Spleen (tissue), 13 donors: ENCODE data around the gene C1QBP. TPM values are rescaled to one million over a fixed set of nuclear protein-coding genes. Genes with fewer than 3 reads are reported as not detected.

Experiments used
- DNase-seq: peaks from one replicate; pipeline ENCODE4 v3.0.0-alpha.2; 2020
- H3K27ac ChIP-seq, 8 donors: fragments of 200-600 bp; sonication (generic) in 7 of 8; 1 replicate in 4 of 8; 2 replicates in 4 of 8; pipeline versions ENCODE4 v1.5.0 to v1.8.0; 2016 to 2021; ENCODE audit warnings: inconsistent platforms in 4 of 8, mild to moderate bottlenecking in 4 of 8, moderate library complexity in 1 of 8
- H3K27me3 ChIP-seq, 7 donors: fragments of 200-600 bp; sonication (generic) in 6 of 7; replicated peaks in 1 of 7; 1 replicate in 4 of 7; 2 replicates in 3 of 7; pipeline versions ENCODE4 v1.5.0 to v1.8.0; 2016 to 2021; ENCODE audit warnings: inconsistent platforms in 3 of 7, mild to moderate bottlenecking in 1 of 7
- H3K36me3 ChIP-seq, 6 donors: fragments of 200-600 bp; sonication (generic) in 5 of 6; 1 replicate in 4 of 6; 2 replicates in 2 of 6; pipeline versions ENCODE4 v1.5.0 to v1.8.0; 2016 to 2021; ENCODE audit warnings: inconsistent platforms in 2 of 6
- H3K4me1 ChIP-seq, 6 donors: fragments of 200-600 bp; sonication (generic) in 5 of 6; 1 replicate in 3 of 6; 2 replicates in 3 of 6; pipeline versions ENCODE4 v1.5.0 to v1.8.0; 2016 to 2021; ENCODE audit warnings: inconsistent platforms in 3 of 6
- H3K4me3 ChIP-seq, 8 donors: fragments of 200-600 bp; sonication (generic) in 7 of 8; 1 replicate in 4 of 8; 2 replicates in 4 of 8; pipeline versions ENCODE4 v1.5.0 to v1.8.0; 2016 to 2021; ENCODE audit warnings: inconsistent platforms in 4 of 8, mild to moderate bottlenecking in 4 of 8, moderate library complexity in 2 of 8
- H3K9me3 ChIP-seq, 8 donors: fragments of 200-600 bp; sonication (generic) in 7 of 8; 1 replicate in 4 of 8; 2 replicates in 4 of 8; pipeline versions ENCODE4 v1.5.0 to v1.8.0; 2016 to 2021; ENCODE audit warnings: inconsistent platforms in 4 of 8
- POLR2A ChIP-seq, 3 donors: fragments of 450-650 bp; IDR thresholded peaks; one replicate each; pipeline ENCODE4 v1.5.1; 2017; ENCODE audit warnings: antibody characterized with exemption in 3 of 3, mild to moderate bottlenecking in 1 of 3
- POLR2AphosphoS5 ChIP-seq, 3 donors: sonication (generic); formaldehyde crosslinking; IDR thresholded peaks; one replicate each; pipeline ENCODE4 v1.5.1; 2017; ENCODE audit warnings: antibody characterized with exemption in 3 of 3
- WGBS, 5 donors: extraction: QIAGEN DNeasy Blood & Tissue Kit in 3 of 5; methylation state at CpG; one replicate each; pipeline versions ENCODE4 v1.1.5 to v1.1.7; 2013 to 2018; 5-methylcytosine and 5-hydroxymethylcytosine counted together
- intact Hi-C: fragments of 100-400 bp; cut with DNase I; formaldehyde crosslinking; loops from one replicate; pipeline ENCODE4 v1.15.0; 2023; ENCODE audit warnings: low total_unique reads
- long read RNA-seq, 2 donors: transcript quantifications; one replicate each; lab custom pipeline, GENCODE V29; 2026
- polyA plus RNA-seq, 3 donors: library from polyadenylated mRNA; stranded (reverse); fragments of 200-250 nt; gene quantifications; one replicate each; pipeline ENCODE4 v1.2.1, GENCODE V29; 2013
- total RNA-seq, 7 donors: library from RNA; depleted of rRNA in 3 of 7; stranded (reverse); fragments of >200 nt in 3 of 7; fragmentation: NEBNext Ultra II Directional in 4 of 7; extraction: Animal tissue kit (Norgen Biotek cat#: 25700) in 4 of 7; gene quantifications; one replicate each; pipeline versions ENCODE4 v1.1.0 to v1.2.1, GENCODE V29; 2016 to 2021
- TF ChIP-seq, protein P1 (sequence below), 11 experiments: fragments of 200-600 bp in 7 of 11; fragments of 450-650 bp in 4 of 11; sonication (generic) in 4 of 11; IDR thresholded peaks in 8 of 11; conservative IDR thresholded peaks in 3 of 11; 1 replicate in 7 of 11; 2 replicates in 4 of 11; pipeline versions ENCODE4 v1.4.0 to v1.8.0; 2016 to 2021; ENCODE audit warnings: antibody characterized with exemption in 11 of 11, inconsistent platforms in 4 of 11, mild to moderate bottlenecking in 1 of 11
- donor health status: healthy with polysubstance abuse.
- donor health status: DM: no; HTN: no; CAD: no; lungs with moderate emphysema.
- donor health status: DM: no; HTN: no; CAD: no.
- donor health status: Bipolar disorder and iron deficiency.
- donor health status: healthy.
- donor health status: DM: no; HTN: no; CAD: no.
- donor health status: DM: yes; HTN: yes; CAD: no.

Gene C1QBP, protein sequence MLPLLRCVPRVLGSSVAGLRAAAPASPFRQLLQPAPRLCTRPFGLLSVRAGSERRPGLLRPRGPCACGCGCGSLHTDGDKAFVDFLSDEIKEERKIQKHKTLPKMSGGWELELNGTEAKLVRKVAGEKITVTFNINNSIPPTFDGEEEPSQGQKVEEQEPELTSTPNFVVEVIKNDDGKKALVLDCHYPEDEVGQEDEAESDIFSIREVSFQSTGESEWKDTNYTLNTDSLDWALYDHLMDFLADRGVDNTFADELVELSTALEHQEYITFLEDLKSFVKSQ
- total RNA-seq (100 to 1,000 TPM in 1 of 7 donors, 10 to 100 TPM in 6; 63.9 to 111 (median 82.2) TPM), polyA plus RNA-seq (100 to 1,000 TPM; 157 to 188 (median 166) TPM)
- long read RNA-seq, donor 1, transcript C1QBP-201 (6 exons, 1,169 nt): major isoform, 54 of 89 reads
- long read RNA-seq, donor 1, partial matches to known transcripts: 32 of 89 reads
- long read RNA-seq, donor 1, other reads (novel, unspliced or antisense): 0 of 89 reads
- long read RNA-seq, donor 2, transcript C1QBP-201 (6 exons, 1,169 nt): major isoform, 69 of 81 reads
- long read RNA-seq, donor 2, partial matches to known transcripts: 11 of 81 reads
- long read RNA-seq, donor 2, other reads (novel, unspliced or antisense): 0 of 81 reads

DNA sequence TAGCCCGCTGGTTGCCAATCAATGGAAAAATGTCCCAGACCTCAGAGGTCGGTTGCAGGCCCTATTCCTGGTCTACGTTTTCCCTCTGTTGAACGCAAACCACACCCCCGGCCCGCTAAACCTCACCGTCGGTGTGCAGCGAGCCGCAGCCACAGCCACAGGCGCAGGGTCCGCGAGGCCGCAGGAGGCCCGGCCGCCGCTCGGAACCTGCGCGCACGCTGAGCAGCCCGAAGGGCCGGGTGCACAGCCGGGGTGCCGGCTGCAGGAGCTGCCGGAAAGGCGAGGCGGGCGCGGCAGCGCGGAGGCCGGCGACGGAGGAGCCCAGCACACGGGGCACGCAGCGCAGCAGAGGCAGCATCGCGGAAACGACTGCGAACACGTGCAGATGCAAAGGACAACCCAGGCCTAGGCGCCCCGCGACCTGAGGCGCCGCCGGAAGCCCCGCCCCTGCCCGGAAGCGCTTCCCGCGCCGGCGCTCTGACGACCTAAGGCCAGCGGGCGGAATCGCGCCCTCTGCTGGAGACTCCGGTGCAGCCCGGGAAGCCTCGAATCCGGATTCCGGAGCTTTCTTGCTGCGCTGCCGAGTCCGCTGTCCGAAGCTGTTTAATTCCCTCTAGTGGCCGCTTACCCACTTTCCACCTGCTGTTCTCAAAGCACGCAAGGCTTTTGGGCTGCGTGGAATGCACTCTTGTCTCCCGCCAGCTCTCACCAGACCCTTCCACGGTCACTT lies at the start of gene C1QBP:
Gene C1QBP, minus strand, starts transcription at position 440 of the 730 bp plus-strand sequence. Its CDS starts 82 bp downstream, at position 358.
- no peaks in the 10 kb centered on the region for H3K27me3 ChIP-seq
- peak within 1 kb of the TSS; percentile 78 to 89 (median 84) for H3K27ac ChIP-seq
- peak; percentile 97 for DNase-seq
- H3K9me3 ChIP-seq: no peaks in the 10 kb centered on the region
- H3K4me1 ChIP-seq: peaks cover 21 to 47% (median 36%) of the 10 kb centered on the region in 6 donors
- TF ChIP-seq, protein P1, sequence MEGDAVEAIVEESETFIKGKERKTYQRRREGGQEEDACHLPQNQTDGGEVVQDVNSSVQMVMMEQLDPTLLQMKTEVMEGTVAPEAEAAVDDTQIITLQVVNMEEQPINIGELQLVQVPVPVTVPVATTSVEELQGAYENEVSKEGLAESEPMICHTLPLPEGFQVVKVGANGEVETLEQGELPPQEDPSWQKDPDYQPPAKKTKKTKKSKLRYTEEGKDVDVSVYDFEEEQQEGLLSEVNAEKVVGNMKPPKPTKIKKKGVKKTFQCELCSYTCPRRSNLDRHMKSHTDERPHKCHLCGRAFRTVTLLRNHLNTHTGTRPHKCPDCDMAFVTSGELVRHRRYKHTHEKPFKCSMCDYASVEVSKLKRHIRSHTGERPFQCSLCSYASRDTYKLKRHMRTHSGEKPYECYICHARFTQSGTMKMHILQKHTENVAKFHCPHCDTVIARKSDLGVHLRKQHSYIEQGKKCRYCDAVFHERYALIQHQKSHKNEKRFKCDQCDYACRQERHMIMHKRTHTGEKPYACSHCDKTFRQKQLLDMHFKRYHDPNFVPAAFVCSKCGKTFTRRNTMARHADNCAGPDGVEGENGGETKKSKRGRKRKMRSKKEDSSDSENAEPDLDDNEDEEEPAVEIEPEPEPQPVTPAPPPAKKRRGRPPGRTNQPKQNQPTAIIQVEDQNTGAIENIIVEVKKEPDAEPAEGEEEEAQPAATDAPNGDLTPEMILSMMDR (IDR thresholded peaks at IDR 0.05 in 8 of 11, conservative IDR thresholded peaks at IDR 0.05 in 3 of 11): peak; percentile 97 to 100 (median 99)
- TF ChIP-seq POLR2A (IDR thresholded peaks at IDR 0.05) (peak in 1 of 3 donors; percentile 17), POLR2AphosphoS5 (IDR thresholded peaks at IDR 0.05) (peak; percentile 81 to 94 (median 90))
- H3K4me3 ChIP-seq: peak within 1 kb of the TSS; percentile 87 to 100 (median 94)
- peaks cover 0 to 71% (median 35%) of the 10 kb centered on the region in 6 donors for H3K36me3 ChIP-seq
- intact Hi-C loops: loop anchor here (10.0 kb wide), 1 partner anchor 184 kb away; no protein-coding TSS in a partner anchor
- 0 to 1% (median 0%) methylated on average over 16 to 75 of the region's 75 CpGs for WGBS, 5 donors

DNA sequence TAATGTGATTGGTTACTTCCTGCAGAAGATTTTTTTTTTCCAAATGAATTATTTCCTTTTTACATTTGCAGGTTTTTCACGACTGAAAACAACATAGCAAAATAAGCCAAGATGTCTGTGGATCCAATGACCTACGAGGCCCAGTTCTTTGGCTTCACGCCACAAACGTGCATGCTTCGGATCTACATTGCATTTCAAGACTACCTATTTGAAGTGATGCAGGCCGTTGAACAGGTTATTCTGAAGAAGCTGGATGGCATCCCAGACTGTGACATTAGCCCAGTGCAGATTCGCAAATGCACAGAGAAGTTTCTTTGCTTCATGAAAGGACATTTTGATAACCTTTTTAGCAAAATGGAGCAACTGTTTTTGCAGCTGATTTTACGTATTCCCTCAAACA lies 49.8 kb upstream of the C1QBP start:
- Histone ChIP-seq H3K36me3 (peaks cover 3 to 43% (median 34%) of the 10 kb centered on the region in 6 donors), H3K27ac (no peak overlapping the region), H3K4me1 (peaks cover 21 to 47% (median 38%) of the 10 kb centered on the region in 6 donors), H3K4me3 (no peak overlapping the region), H3K9me3 (no peaks in the 10 kb centered on the region), H3K27me3 (no peaks in the 10 kb centered on the region)
- TF ChIP-seq, protein P1 (IDR thresholded peaks at IDR 0.05 in 8 of 11, conservative IDR thresholded peaks at IDR 0.05 in 3 of 11): no peak
- no peak for TF ChIP-seq POLR2A (IDR thresholded peaks at IDR 0.05)
- no peak for TF ChIP-seq POLR2AphosphoS5 (IDR thresholded peaks at IDR 0.05)
- 84 to 91% (median 87%) methylated on average over 8 of the region's 8 CpGs for WGBS, 5 donors
- no peak for DNase-seq
- intact Hi-C loops: no loop called here

DNA sequence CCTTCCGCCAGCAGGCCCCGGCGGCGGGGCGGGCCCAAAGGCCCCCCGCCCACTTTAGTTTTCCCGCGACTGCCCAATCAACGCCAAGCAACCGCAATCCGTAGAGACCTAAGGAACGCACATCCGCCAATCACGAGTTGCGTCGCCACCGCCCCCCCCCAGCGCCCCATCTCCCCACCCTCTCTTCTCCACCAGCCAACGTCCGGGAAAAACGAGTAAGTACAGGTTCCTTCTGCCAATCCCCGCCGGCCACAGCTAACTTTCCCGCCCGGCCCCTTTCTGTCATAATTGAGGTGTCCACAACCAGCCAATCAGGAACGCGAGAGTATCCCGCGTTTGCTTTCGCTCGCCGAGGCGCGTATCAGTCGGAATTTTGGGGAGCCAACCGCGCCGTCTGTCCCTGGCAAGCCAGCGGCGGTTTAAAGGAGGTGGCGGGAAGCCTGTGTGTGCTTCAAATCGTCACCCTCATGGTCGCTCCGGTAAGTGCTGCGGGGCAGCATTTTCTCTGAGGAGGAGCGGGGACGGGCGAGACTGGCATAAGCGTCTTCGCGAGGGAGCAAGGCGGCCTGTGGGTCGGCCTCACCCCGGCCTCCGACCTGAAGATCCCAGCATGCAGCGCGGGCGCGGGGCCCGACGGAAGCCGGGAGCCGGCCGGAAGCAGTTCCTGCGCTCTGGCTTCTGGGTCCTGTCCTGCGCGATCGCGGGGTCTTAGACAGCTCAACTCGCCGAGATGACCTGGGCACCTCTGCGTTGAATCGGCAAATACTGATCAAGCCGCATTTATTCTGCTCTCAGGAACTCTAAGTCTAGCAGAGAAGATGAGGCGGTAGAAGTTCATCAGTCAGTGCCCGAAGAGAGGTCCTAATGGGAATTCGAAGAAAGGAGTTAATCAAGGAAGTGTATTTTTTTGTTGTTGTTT lies 47.5 kb upstream of the C1QBP start, which contains the start of gene MIS12:
Gene MIS12, plus strand, starts transcription at position 361 of the 919 bp plus-strand sequence. CDS start 2,297 bp downstream, outside the sequence.
- Histone ChIP-seq H3K9me3 (no peaks in the 10 kb centered on the region), H3K4me3 (peak within 1 kb of the TSS; percentile 85 to 97 (median 93)), H3K36me3 (peaks cover 3 to 66% (median 57%) of the 10 kb centered on the region in 6 donors), H3K4me1 (peaks cover 21 to 70% (median 47%) of the 10 kb centered on the region in 6 donors), H3K27ac (peak within 1 kb of the TSS; percentile 93 to 100 (median 99)), H3K27me3 (no peaks in the 10 kb centered on the region)
- TF ChIP-seq, protein P1 (IDR thresholded peaks at IDR 0.05 in 8 of 11, conservative IDR thresholded peaks at IDR 0.05 in 3 of 11): peak in 2 of 11 experiments; percentile 1 to 24
- peak in 1 of 3 donors; percentile 61 for TF ChIP-seq POLR2A (IDR thresholded peaks at IDR 0.05)
- peak; percentile 93 to 96 (median 94) for TF ChIP-seq POLR2AphosphoS5 (IDR thresholded peaks at IDR 0.05)
- intact Hi-C loops: no loop called here
- DNase-seq: peak; percentile 98
- 0 to 1% (median 0%) methylated on average over 36 to 77 of the region's 77 CpGs for WGBS, 5 donors
